Measurements from ENCODE around the gene KCNMB1.

- TF ChIP-seq CTCF (IDR thresholded peaks at IDR 0.05) (no peak), EZH2 (IDR thresholded peaks at IDR 0.05; ENCODE audit: borderline replicate concordance, insufficient read depth, low read depth, low read length, poor library complexity, severe bottlenecking) (no peak)
Observed at GRCh38 chr5:170386743-170387395, 2.3 kb downstream of the KCNMB1 start.

All from B cell (primary cell).